Measurements from ENCODE around the gene COQ10A. TPM values are rescaled to one million over a fixed set of nuclear protein-coding genes. Genes with fewer than 3 reads are reported as not detected.

The COQ10A gene
- total RNA-seq, 3 donors from 2014 or later (not counting 1 experiment from before 2014, with no cell fraction given), result 27.2 to 37.9 (median 30.2) TPM

GRCh38 chr12:56304872-56305590 lies 38.3 kb downstream of the COQ10A start:
- Histone ChIP-seq H3K4me3 (ENCODE audit: low read length) (no peak overlapping the region), H3K4me1 (ENCODE audit: control insufficient read depth, insufficient read depth, low read length) (peaks cover 16% of the 10 kb centered on the region), H3K36me3 (ENCODE audit: control insufficient read depth, insufficient read depth, low read length) (peaks cover 24% of the 10 kb centered on the region), H3K27me3 (ENCODE audit: control insufficient read depth, insufficient read depth, low read length) (no peaks in the 10 kb centered on the region), H3K9me3 (ENCODE audit: control insufficient read depth, insufficient read depth, low read length) (no peaks in the 10 kb centered on the region), H3K27ac (ENCODE audit: low read length) (no peak overlapping the region)
- H3K36me3 Mint-ChIP-seq, result no peaks in the 10 kb centered on the region
- H3K4me1 Mint-ChIP-seq, result peaks cover 19 to 20% of the 10 kb centered on the region in 2 donors
- no peak for ATAC-seq
- DNase-seq, result no peak
- no peak overlapping the region for H3K4me3 Mint-ChIP-seq
- no peaks in the 10 kb centered on the region for H3K9me3 Mint-ChIP-seq
- no peaks in the 10 kb centered on the region for H3K27me3 Mint-ChIP-seq (ENCODE audit: low read depth in 2 of 2)
- H3K27ac Mint-ChIP-seq, result peak overlapping the region in 1 of 2 donors; percentile 27
- intact Hi-C loops (cut with micrococcal nuclease), result no loop called here
- 92% methylated on average over 3 of the region's 8 CpGs for WGBS (ENCODE audit: insufficient coverage)
- no peak for TF ChIP-seq CTCF (IDR thresholded peaks at IDR 0.05)

- Histone ChIP-seq H3K27me3 (ENCODE audit: control insufficient read depth, insufficient read depth, low read length) (no peaks in the 10 kb centered on the region), H3K4me3 (ENCODE audit: low read length) (no peak overlapping the region), H3K27ac (ENCODE audit: low read length) (no peak overlapping the region), H3K9me3 (ENCODE audit: control insufficient read depth, insufficient read depth, low read length) (no peaks in the 10 kb centered on the region), H3K36me3 (ENCODE audit: control insufficient read depth, insufficient read depth, low read length) (peaks cover 38% of the 10 kb centered on the region), H3K4me1 (ENCODE audit: control insufficient read depth, insufficient read depth, low read length) (no peaks in the 10 kb centered on the region)
- Mint-ChIP-seq H3K9me3 (no peaks in the 10 kb centered on the region), H3K27ac (no peak overlapping the region), H3K4me1 (peaks cover under 1% of the 10 kb centered on the region in 2 donors), H3K27me3 (ENCODE audit: low read depth in 2 of 2) (no peaks in the 10 kb centered on the region), H3K36me3 (no peaks in the 10 kb centered on the region), H3K4me3 (no peak overlapping the region)
- DNase-seq (no peak), ATAC-seq (no peak)
- 99% methylated on average over 6 of the region's 7 CpGs for WGBS (ENCODE audit: insufficient coverage)
- TF ChIP-seq CTCF (IDR thresholded peaks at IDR 0.05), result no peak
- intact Hi-C loops (cut with micrococcal nuclease), result no loop called here
Observed at GRCh38 chr12:56307221-56307965, 40.7 kb downstream of the COQ10A start.

GRCh38 chr12:56308714-56309113 lies 42.0 kb downstream of the COQ10A start:
- H3K4me1 Mint-ChIP-seq, result no peaks in the 10 kb centered on the region
- no peaks in the 10 kb centered on the region for H3K27me3 Mint-ChIP-seq (ENCODE audit: low read depth in 2 of 2)
- no peaks in the 10 kb centered on the region for H3K36me3 Mint-ChIP-seq
- DNase-seq, result no peak
- 80% methylated on average over 3 of the region's 3 CpGs for WGBS (ENCODE audit: insufficient coverage)
- intact Hi-C loops (cut with micrococcal nuclease), result no loop called here
- no peaks in the 10 kb centered on the region for H3K27me3 ChIP-seq (ENCODE audit: control insufficient read depth, insufficient read depth, low read length)
- H3K27ac ChIP-seq (ENCODE audit: low read length), result no peak overlapping the region
- H3K36me3 ChIP-seq (ENCODE audit: control insufficient read depth, insufficient read depth, low read length), result peaks cover 38% of the 10 kb centered on the region
- H3K4me3 ChIP-seq (ENCODE audit: low read length), result no peak overlapping the region
- no peak for ATAC-seq
- no peaks in the 10 kb centered on the region for H3K4me1 ChIP-seq (ENCODE audit: control insufficient read depth, insufficient read depth, low read length)
- TF ChIP-seq CTCF (IDR thresholded peaks at IDR 0.05), result no peak
- no peaks in the 10 kb centered on the region for H3K9me3 ChIP-seq (ENCODE audit: control insufficient read depth, insufficient read depth, low read length)
- no peak overlapping the region for H3K4me3 Mint-ChIP-seq
- no peak overlapping the region for H3K27ac Mint-ChIP-seq
- H3K9me3 Mint-ChIP-seq, result no peaks in the 10 kb centered on the region
